Measurements from ENCODE around the gene ELOVL6.

ELOVL6 gene

DNA sequence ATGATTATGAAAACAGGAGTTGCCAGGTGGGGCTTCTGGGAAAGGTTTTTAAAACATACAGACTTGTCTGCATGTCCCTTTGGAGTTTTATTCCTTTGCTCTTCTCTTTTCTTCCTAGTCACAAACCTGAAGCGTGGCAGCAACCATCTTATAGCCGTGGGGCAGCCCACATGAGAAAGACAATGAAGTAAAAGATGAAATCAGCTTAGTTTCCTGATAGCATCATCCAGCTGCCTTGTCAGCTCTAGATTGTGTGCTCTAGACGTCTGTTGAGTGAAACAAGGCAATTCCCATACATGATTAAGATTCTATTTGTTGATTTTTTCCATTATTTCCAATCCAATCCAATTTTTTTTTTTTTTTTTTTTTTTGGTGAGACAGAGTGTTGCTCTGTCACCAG, 68.9 kb downstream of the ELOVL6 start:
- H2BK120ac ChIP-seq (ENCODE audit: low read depth, low read length), result no peak overlapping the region
- H4K5ac ChIP-seq (ENCODE audit: low read length), result no peak overlapping the region
- DNase-seq, result no peak
- no peak overlapping the region for H3K56ac ChIP-seq (ENCODE audit: low read length)
- peaks cover 4% of the 10 kb centered on the region for H3K4me1 ChIP-seq (ENCODE audit: control insufficient read depth, low read depth, low read length)
- H3K27me3 ChIP-seq (ENCODE audit: insufficient read depth, low read length, poor library complexity), result no peaks in the 10 kb centered on the region
- no peak overlapping the region for H2BK5ac ChIP-seq (ENCODE audit: low read length)
- H4K8ac ChIP-seq (ENCODE audit: low read depth, low read length), result no peak overlapping the region
- no peak overlapping the region for H3K23ac ChIP-seq (ENCODE audit: low read length)
- H3K79me2 ChIP-seq (ENCODE audit: control insufficient read depth, insufficient read depth, low read length), result peaks cover 7% of the 10 kb centered on the region
- H2AK5ac ChIP-seq (ENCODE audit: low read length), result no peak overlapping the region
- H3K18ac ChIP-seq (ENCODE audit: low read length), result no peak overlapping the region
- H2BK15ac ChIP-seq (replicated peaks; ENCODE audit: low read depth), result no peak overlapping the region
- no peak overlapping the region for H3K4me2 ChIP-seq (ENCODE audit: low read length)
- WGBS (ENCODE audit: extremely low coverage, insufficient coverage, low lambda C conversion rate), result no CpG with 5 or more reads among the region's 3 CpGs
- no peak overlapping the region for H3K4me3 ChIP-seq (ENCODE audit: low read length)
- H3K79me1 ChIP-seq (ENCODE audit: low read length), result peaks cover 20% of the 10 kb centered on the region
- no peak overlapping the region for H3K27ac ChIP-seq (ENCODE audit: low read depth, low read length)
- H3K36me3 ChIP-seq (ENCODE audit: control insufficient read depth, insufficient read depth, low read length), result no peaks in the 10 kb centered on the region
- H3K4ac ChIP-seq (ENCODE audit: low read depth, low read length), result no peak overlapping the region
- H3K9ac ChIP-seq (ENCODE audit: low read length), result no peak overlapping the region

GRCh38 chr4:110128472-110128919, 69.9 kb downstream of the ELOVL6 start:
- no peak overlapping the region for H2BK5ac ChIP-seq (ENCODE audit: low read length)
- H3K9ac ChIP-seq (ENCODE audit: low read length), result no peak overlapping the region
- no peak overlapping the region for H3K4ac ChIP-seq (ENCODE audit: low read depth, low read length)
- H3K18ac ChIP-seq (ENCODE audit: low read length), result no peak overlapping the region
- no peaks in the 10 kb centered on the region for H3K27me3 ChIP-seq (ENCODE audit: insufficient read depth, low read length, poor library complexity)
- no peaks in the 10 kb centered on the region for H3K36me3 ChIP-seq (ENCODE audit: control insufficient read depth, insufficient read depth, low read length)
- no peak overlapping the region for H2BK15ac ChIP-seq (replicated peaks; ENCODE audit: low read depth)
- H3K27ac ChIP-seq (ENCODE audit: low read depth, low read length), result no peak overlapping the region
- H4K5ac ChIP-seq (ENCODE audit: low read length), result no peak overlapping the region
- H2BK120ac ChIP-seq (ENCODE audit: low read depth, low read length), result no peak overlapping the region
- H3K23ac ChIP-seq (ENCODE audit: low read length), result no peak overlapping the region
- H3K79me2 ChIP-seq (ENCODE audit: control insufficient read depth, insufficient read depth, low read length), result peaks cover 5% of the 10 kb centered on the region
- H4K8ac ChIP-seq (ENCODE audit: low read depth, low read length), result no peak overlapping the region
- H3K56ac ChIP-seq (ENCODE audit: low read length), result no peak overlapping the region
- H2AK5ac ChIP-seq (ENCODE audit: low read length), result no peak overlapping the region
- no peak overlapping the region for H3K4me3 ChIP-seq (ENCODE audit: low read length)
- DNase-seq, result no peak
- peaks cover 4% of the 10 kb centered on the region for H3K4me1 ChIP-seq (ENCODE audit: control insufficient read depth, low read depth, low read length)
- H3K79me1 ChIP-seq (ENCODE audit: low read length), result peaks cover 20% of the 10 kb centered on the region
- H3K4me2 ChIP-seq (ENCODE audit: low read length), result no peak overlapping the region
- WGBS (ENCODE audit: extremely low coverage, insufficient coverage, low lambda C conversion rate), result no CpG with 5 or more reads among the region's 6 CpGs

DNA sequence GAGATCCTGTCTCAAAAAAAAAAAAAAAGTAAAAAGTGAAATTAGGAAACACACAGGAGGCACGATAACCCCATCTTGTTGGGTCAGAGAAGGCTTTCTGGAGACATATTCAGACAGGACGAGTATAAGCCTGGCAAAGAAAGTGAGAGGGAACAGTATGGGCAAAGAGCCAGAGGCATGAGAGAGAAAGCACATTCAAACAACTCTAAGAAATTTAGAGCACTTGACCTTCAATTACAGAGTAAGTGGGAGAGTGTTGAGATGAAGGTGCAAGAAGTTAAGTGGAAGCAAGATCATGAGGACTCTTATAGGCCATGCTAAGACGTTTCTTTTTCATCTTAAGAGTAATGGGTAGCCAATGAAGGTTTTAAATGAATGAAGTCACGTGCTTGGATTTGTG, 70.4 kb downstream of the ELOVL6 start:
- Histone ChIP-seq H2AK5ac (ENCODE audit: low read length) (no peak overlapping the region), H3K4me1 (ENCODE audit: control insufficient read depth, low read depth, low read length) (peaks cover 2% of the 10 kb centered on the region), H3K9ac (ENCODE audit: low read length) (no peak overlapping the region), H2BK15ac (replicated peaks; ENCODE audit: low read depth) (no peak overlapping the region), H3K18ac (ENCODE audit: low read length) (no peak overlapping the region), H3K56ac (ENCODE audit: low read length) (no peak overlapping the region), H3K79me1 (ENCODE audit: low read length) (peaks cover 20% of the 10 kb centered on the region), H3K4ac (ENCODE audit: low read depth, low read length) (no peak overlapping the region), H3K36me3 (ENCODE audit: control insufficient read depth, insufficient read depth, low read length) (no peaks in the 10 kb centered on the region), H3K27ac (ENCODE audit: low read depth, low read length) (no peak overlapping the region), H3K4me2 (ENCODE audit: low read length) (no peak overlapping the region), H3K4me3 (ENCODE audit: low read length) (no peak overlapping the region), H2BK5ac (ENCODE audit: low read length) (no peak overlapping the region), H3K27me3 (ENCODE audit: insufficient read depth, low read length, poor library complexity) (no peaks in the 10 kb centered on the region), H3K79me2 (ENCODE audit: control insufficient read depth, insufficient read depth, low read length) (peaks cover 5% of the 10 kb centered on the region), H4K8ac (ENCODE audit: low read depth, low read length) (no peak overlapping the region), H2BK120ac (ENCODE audit: low read depth, low read length) (no peak overlapping the region), H3K23ac (ENCODE audit: low read length) (no peak overlapping the region), H4K5ac (ENCODE audit: low read length) (no peak overlapping the region)
- WGBS (ENCODE audit: extremely low coverage, insufficient coverage, low lambda C conversion rate), result no CpG with 5 or more reads among the region's 4 CpGs
- no peak for DNase-seq

DNA sequence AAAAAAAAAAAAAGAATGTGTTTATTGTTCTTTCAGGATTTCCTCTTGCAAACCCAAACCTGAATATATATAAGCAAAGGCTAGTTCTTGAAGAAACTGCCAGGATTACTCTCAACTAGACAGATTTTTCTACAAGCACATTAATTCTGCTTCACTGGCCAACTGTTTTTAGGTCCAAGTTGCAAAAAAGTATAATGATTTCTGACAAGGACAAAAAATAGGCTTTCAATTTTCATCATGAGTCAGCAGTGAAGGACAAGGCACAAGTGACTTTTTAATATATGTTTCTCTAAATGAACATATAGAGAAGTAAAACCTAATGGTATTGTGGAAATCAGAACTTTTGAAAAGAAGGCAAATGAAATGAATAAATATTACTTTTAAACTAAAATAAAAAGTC, 73.7 kb downstream of the ELOVL6 start:
- peaks cover 3% of the 10 kb centered on the region for H3K4me1 ChIP-seq (ENCODE audit: control insufficient read depth, low read depth, low read length)
- H3K79me1 ChIP-seq (ENCODE audit: low read length), result peaks cover 15% of the 10 kb centered on the region
- H3K4me3 ChIP-seq (ENCODE audit: low read length), result no peak overlapping the region
- no peak overlapping the region for H2BK15ac ChIP-seq (replicated peaks; ENCODE audit: low read depth)
- H2BK120ac ChIP-seq (ENCODE audit: low read depth, low read length), result no peak overlapping the region
- H3K56ac ChIP-seq (ENCODE audit: low read length), result no peak overlapping the region
- H3K4ac ChIP-seq (ENCODE audit: low read depth, low read length), result no peak overlapping the region
- H2AK5ac ChIP-seq (ENCODE audit: low read length), result no peak overlapping the region
- H3K27me3 ChIP-seq (ENCODE audit: insufficient read depth, low read length, poor library complexity), result no peaks in the 10 kb centered on the region
- no peak overlapping the region for H4K8ac ChIP-seq (ENCODE audit: low read depth, low read length)
- H2BK5ac ChIP-seq (ENCODE audit: low read length), result no peak overlapping the region
- no peak overlapping the region for H3K18ac ChIP-seq (ENCODE audit: low read length)
- DNase-seq, result no peak
- H3K79me2 ChIP-seq (ENCODE audit: control insufficient read depth, insufficient read depth, low read length), result peaks cover 6% of the 10 kb centered on the region
- H3K4me2 ChIP-seq (ENCODE audit: low read length), result no peak overlapping the region
- H4K5ac ChIP-seq (ENCODE audit: low read length), result no peak overlapping the region
- no peak overlapping the region for H3K9ac ChIP-seq (ENCODE audit: low read length)
- H3K36me3 ChIP-seq (ENCODE audit: control insufficient read depth, insufficient read depth, low read length), result no peaks in the 10 kb centered on the region
- no peak overlapping the region for H3K23ac ChIP-seq (ENCODE audit: low read length)
- H3K27ac ChIP-seq (ENCODE audit: low read depth, low read length), result no peak overlapping the region

DNA sequence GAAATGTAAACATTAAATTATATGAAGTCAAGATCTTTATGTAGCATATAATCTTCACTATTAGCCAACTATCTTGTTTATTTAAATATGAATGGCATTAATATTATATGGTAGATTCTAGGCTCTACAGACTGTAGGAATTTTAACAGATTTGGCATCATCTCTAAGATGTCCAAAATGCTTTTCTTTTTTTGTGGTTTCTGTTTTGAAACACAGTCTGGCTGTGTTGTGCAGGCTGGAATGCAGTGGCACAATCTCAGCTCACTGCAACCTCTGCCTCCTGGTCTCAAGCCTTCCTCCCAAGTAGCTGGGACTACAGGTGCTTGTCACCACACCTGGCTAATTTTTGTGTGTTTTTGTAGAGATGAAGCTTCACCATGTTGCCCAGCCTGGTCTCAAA, 76.2 kb downstream of the ELOVL6 start:
- Histone ChIP-seq H3K23ac (ENCODE audit: low read length) (no peak overlapping the region), H2BK5ac (ENCODE audit: low read length) (no peak overlapping the region), H3K4me3 (ENCODE audit: low read length) (no peak overlapping the region), H3K4ac (ENCODE audit: low read depth, low read length) (no peak overlapping the region), H3K18ac (ENCODE audit: low read length) (no peak overlapping the region), H4K8ac (ENCODE audit: low read depth, low read length) (no peak overlapping the region), H2BK15ac (replicated peaks; ENCODE audit: low read depth) (no peak overlapping the region), H3K4me1 (ENCODE audit: control insufficient read depth, low read depth, low read length) (peaks cover 4% of the 10 kb centered on the region), H4K5ac (ENCODE audit: low read length) (no peak overlapping the region), H3K56ac (ENCODE audit: low read length) (no peak overlapping the region), H2AK5ac (ENCODE audit: low read length) (no peak overlapping the region), H3K27me3 (ENCODE audit: insufficient read depth, low read length, poor library complexity) (no peaks in the 10 kb centered on the region), H3K36me3 (ENCODE audit: control insufficient read depth, insufficient read depth, low read length) (no peaks in the 10 kb centered on the region), H3K9ac (ENCODE audit: low read length) (no peak overlapping the region), H3K79me1 (ENCODE audit: low read length) (peaks cover 12% of the 10 kb centered on the region), H2BK120ac (ENCODE audit: low read depth, low read length) (no peak overlapping the region), H3K27ac (ENCODE audit: low read depth, low read length) (no peak overlapping the region), H3K4me2 (ENCODE audit: low read length) (no peak overlapping the region), H3K79me2 (ENCODE audit: control insufficient read depth, insufficient read depth, low read length) (peaks cover 2% of the 10 kb centered on the region)
- no peak for DNase-seq

- Histone ChIP-seq H3K36me3 (ENCODE audit: control insufficient read depth, insufficient read depth, low read length) (no peaks in the 10 kb centered on the region), H2AK5ac (ENCODE audit: low read length) (no peak overlapping the region), H3K27me3 (ENCODE audit: insufficient read depth, low read length, poor library complexity) (no peaks in the 10 kb centered on the region), H3K4ac (ENCODE audit: low read depth, low read length) (no peak overlapping the region), H2BK5ac (ENCODE audit: low read length) (no peak overlapping the region), H3K79me2 (ENCODE audit: control insufficient read depth, insufficient read depth, low read length) (peaks cover 2% of the 10 kb centered on the region), H2BK15ac (replicated peaks; ENCODE audit: low read depth) (no peak overlapping the region), H3K56ac (ENCODE audit: low read length) (no peak overlapping the region), H2BK120ac (ENCODE audit: low read depth, low read length) (no peak overlapping the region), H3K23ac (ENCODE audit: low read length) (no peak overlapping the region), H4K8ac (ENCODE audit: low read depth, low read length) (no peak overlapping the region), H3K4me1 (ENCODE audit: control insufficient read depth, low read depth, low read length) (peaks cover 4% of the 10 kb centered on the region), H3K27ac (ENCODE audit: low read depth, low read length) (no peak overlapping the region), H3K18ac (ENCODE audit: low read length) (no peak overlapping the region), H3K79me1 (ENCODE audit: low read length) (peaks cover 12% of the 10 kb centered on the region), H3K4me3 (ENCODE audit: low read length) (no peak overlapping the region), H3K9ac (ENCODE audit: low read length) (no peak overlapping the region), H3K4me2 (ENCODE audit: low read length) (no peak overlapping the region), H4K5ac (ENCODE audit: low read length) (no peak overlapping the region)
- no CpG with 5 or more reads among the region's 6 CpGs for WGBS (ENCODE audit: extremely low coverage, insufficient coverage, low lambda C conversion rate)
- peak; percentile 87 for DNase-seq
Measured at GRCh38 chr4:110120506-110120905, 77.9 kb downstream of the ELOVL6 start.

Data from mesendoderm (in vitro differentiated cells).